Skeletal muscle cell (primary cell): ENCODE data around the gene OR6M1.

Experiments used
- DNase-seq: peaks from one replicate; pipeline ENCODE4 v3.0.0-alpha.2; 2010; ENCODE audit warnings: low read depth
- H3K4me3 ChIP-seq: 2 replicates; pipeline ENCODE4 v1.5.1; 2011; ENCODE audit warnings: low read depth, mild to moderate bottlenecking, control low read depth, low read length, moderate library complexity

The OR6M1 gene

GRCh38 chr11:123806249-123806648, at the start of gene OR6M1:
OR6M1 (minus strand) TSS chr11:123806349; CDS start chr11:123806349, 0 bp downstream.
- H3K4me3 ChIP-seq: no peak within 1 kb of the TSS
- DNase-seq: no peak

- DNase-seq: no peak
- H3K4me3 ChIP-seq: no peak overlapping the region
Measured at GRCh38 chr11:123853038-123853437, 46.9 kb upstream of the OR6M1 start.

- no peak for DNase-seq
- no peak overlapping the region for H3K4me3 ChIP-seq
Measured at GRCh38 chr11:123852321-123852720, 46.2 kb upstream of the OR6M1 start.

- no peak for DNase-seq
- no peak overlapping the region for H3K4me3 ChIP-seq
Measured at GRCh38 chr11:123851110-123851509, 45.0 kb upstream of the OR6M1 start.

GRCh38 chr11:123841174-123841573, 35.0 kb upstream of the OR6M1 start:
- DNase-seq: no peak
- no peak overlapping the region for H3K4me3 ChIP-seq

GRCh38 chr11:123839131-123839530, 33.0 kb upstream of the OR6M1 start:
- DNase-seq: no peak
- no peak overlapping the region for H3K4me3 ChIP-seq

GRCh38 chr11:123838659-123839058, 32.5 kb upstream of the OR6M1 start:
- no peak overlapping the region for H3K4me3 ChIP-seq
- DNase-seq: no peak

- no peak overlapping the region for H3K4me3 ChIP-seq
Measured at GRCh38 chr11:123838199-123838598, 32.0 kb upstream of the OR6M1 start.

GRCh38 chr11:123833095-123833494, 26.9 kb upstream of the OR6M1 start:
- no peak for DNase-seq
- no peak overlapping the region for H3K4me3 ChIP-seq

More at GRCh38 chr11:123838199-123838598, 32.0 kb upstream of the OR6M1 start:
- DNase-seq: no peak

GRCh38 chr11:123829745-123830144, 23.6 kb upstream of the OR6M1 start:
- H3K4me3 ChIP-seq: no peak overlapping the region
- DNase-seq: no peak

GRCh38 chr11:123822599-123822998, 16.4 kb upstream of the OR6M1 start:
- DNase-seq: no peak
- no peak overlapping the region for H3K4me3 ChIP-seq

GRCh38 chr11:123822032-123822431, 15.9 kb upstream of the OR6M1 start:
- no peak overlapping the region for H3K4me3 ChIP-seq

GRCh38 chr11:123815122-123815521, 9.0 kb upstream of the OR6M1 start:
- no peak overlapping the region for H3K4me3 ChIP-seq
- no peak for DNase-seq

More at GRCh38 chr11:123822032-123822431, 15.9 kb upstream of the OR6M1 start:
- DNase-seq: no peak

GRCh38 chr11:123801765-123802164, 4.4 kb downstream of the OR6M1 start:
- no peak overlapping the region for H3K4me3 ChIP-seq
- DNase-seq: no peak

- H3K4me3 ChIP-seq: no peak overlapping the region
- peak; percentile 31 for DNase-seq
Measured at GRCh38 chr11:123800036-123800435, 6.1 kb downstream of the OR6M1 start.

- peak; percentile 56 for DNase-seq
- H3K4me3 ChIP-seq: no peak overlapping the region
Measured at GRCh38 chr11:123799438-123799837, 6.7 kb downstream of the OR6M1 start.

- DNase-seq: no peak
- no peak overlapping the region for H3K4me3 ChIP-seq
Measured at GRCh38 chr11:123798513-123799252, 7.5 kb downstream of the OR6M1 start.

- no peak for DNase-seq
- H3K4me3 ChIP-seq: no peak overlapping the region
Measured at GRCh38 chr11:123798079-123798478, 8.1 kb downstream of the OR6M1 start.

GRCh38 chr11:123797541-123797940, 8.6 kb downstream of the OR6M1 start:
- no peak for DNase-seq

GRCh38 chr11:123797114-123797513, 9.0 kb downstream of the OR6M1 start:
- no peak for DNase-seq

More at GRCh38 chr11:123797541-123797940, 8.6 kb downstream of the OR6M1 start:
- no peak overlapping the region for H3K4me3 ChIP-seq

GRCh38 chr11:123796226-123796625, 9.9 kb downstream of the OR6M1 start:
- no peak overlapping the region for H3K4me3 ChIP-seq
- DNase-seq: no peak

More at GRCh38 chr11:123797114-123797513, 9.0 kb downstream of the OR6M1 start:
- no peak overlapping the region for H3K4me3 ChIP-seq
